GM21786 (cell line): ENCODE results near the gene SIK3.
A peak's percentile ranks its signal among the peaks of the same experiment; 100 is the strongest.

Source experiments
- ATAC-seq: cut with Tn5 transposase; IDR thresholded peaks from one replicate; pipeline ENCODE4 v1.9.1; 2021; ENCODE audit not compliant: unreplicated experiment

The SIK3 gene

DNA sequence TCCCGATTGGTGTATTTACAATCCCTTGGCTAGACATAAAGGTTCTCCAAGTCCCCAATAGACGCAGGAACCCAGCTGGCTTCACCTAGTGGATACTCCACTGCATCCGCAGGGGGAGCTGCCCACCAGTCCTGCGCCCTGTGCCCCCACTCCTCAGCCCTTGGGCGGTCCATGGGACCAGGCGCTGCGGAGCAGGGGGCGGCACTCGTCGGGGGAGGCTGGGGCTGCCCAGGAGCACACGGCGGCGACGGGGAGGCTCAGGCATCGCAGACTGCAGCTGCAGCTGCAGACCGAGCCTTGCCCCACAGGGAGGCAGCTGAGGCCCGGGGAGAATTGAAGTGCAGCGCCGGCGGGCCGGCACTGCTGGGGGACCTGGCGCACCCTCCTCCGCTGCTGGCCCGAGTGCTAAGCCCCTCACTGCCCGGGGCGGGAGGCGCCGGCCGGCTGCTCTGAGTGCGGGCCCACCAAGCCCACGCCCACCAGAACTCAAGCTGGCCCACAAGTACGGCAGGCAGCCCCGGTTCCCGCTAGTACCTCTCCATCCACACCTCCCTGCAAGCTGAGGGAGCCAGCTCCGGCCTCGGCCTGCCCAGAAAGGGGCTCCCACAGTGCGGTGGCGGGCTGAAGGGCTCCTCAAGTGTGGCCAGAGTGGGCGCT, 12.2 kb upstream of the SIK3 start:
- ATAC-seq = no peak

DNA sequence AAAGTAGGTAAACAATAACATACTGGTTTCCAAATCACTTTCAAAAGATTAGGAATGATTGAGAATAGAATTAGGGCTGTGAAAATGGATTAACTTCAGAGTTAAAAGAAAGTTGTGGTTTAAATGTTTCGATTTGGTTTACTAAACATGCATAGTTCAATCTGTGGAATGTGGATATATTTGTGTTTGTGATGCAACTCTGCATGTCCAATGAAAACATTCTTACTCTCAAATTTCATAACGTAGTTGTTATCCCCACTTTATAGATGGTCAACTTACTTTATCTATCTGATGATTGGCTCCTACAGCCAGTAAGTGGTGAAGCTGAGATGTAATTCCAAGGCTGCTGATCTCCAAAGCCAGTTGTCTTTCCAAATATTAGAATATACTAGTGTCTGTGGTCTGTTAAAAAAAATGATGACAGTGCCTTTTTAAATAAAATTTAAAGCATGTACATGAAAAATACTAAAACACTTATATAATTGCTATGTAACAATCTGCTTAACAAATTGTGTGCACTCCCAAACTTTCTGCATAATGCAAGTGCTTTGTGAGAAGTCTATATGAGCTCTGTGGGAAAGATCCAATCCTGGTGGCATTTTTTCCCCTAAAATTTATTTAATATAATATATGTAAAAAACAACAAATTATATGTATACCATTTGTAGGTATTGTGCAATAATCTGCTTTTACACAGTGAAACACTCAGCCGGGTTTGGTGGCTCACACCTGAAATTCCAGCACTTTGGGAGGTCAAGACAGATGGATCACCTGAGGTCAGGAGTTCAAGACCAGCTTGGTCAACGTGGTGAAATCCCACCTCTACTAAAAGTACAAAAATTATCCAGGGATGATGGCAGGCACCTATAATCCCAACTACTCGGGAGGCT, 9.7 kb upstream of the SIK3 start:
- ATAC-seq = no peak

DNA sequence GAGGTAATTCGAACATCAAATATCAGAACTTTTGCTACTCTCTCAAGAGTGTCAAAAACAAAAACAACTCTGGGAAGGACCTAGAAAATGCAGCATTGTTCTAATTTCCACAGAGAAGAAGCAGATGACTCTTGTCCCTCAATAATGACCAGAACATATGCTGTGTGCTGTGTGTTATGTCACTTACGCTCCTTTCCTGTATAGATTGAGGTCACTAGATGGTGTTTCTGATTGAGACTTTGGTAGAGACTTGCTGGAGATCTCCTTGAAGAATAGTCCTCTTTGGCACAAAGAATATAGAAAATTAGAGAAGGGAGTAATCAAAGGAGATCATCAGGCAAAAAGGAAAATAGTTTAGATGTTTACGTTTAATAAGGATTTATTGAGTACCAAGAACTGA, 2.3 kb upstream of the SIK3 start:
- ATAC-seq = no peak

DNA sequence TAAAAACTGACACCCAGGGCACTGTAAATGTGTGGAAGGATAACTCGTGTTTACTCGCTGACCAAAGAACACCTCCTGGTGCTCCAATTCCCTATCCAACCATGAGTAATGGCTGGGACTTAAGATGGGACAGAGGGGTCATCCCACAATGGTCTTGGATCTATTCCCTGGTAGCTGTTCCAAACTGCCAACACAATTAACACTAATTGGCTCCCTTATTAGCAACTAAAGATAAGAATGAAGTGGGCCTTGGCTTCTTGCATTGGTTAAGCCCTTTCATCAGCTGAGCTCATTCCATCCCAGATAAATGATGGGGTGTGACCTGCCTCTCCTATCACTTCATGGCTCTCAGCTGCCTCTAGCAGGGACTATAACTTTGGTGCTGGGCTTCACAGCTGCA, 1.5 kb upstream of the SIK3 start:
- no peak for ATAC-seq

DNA sequence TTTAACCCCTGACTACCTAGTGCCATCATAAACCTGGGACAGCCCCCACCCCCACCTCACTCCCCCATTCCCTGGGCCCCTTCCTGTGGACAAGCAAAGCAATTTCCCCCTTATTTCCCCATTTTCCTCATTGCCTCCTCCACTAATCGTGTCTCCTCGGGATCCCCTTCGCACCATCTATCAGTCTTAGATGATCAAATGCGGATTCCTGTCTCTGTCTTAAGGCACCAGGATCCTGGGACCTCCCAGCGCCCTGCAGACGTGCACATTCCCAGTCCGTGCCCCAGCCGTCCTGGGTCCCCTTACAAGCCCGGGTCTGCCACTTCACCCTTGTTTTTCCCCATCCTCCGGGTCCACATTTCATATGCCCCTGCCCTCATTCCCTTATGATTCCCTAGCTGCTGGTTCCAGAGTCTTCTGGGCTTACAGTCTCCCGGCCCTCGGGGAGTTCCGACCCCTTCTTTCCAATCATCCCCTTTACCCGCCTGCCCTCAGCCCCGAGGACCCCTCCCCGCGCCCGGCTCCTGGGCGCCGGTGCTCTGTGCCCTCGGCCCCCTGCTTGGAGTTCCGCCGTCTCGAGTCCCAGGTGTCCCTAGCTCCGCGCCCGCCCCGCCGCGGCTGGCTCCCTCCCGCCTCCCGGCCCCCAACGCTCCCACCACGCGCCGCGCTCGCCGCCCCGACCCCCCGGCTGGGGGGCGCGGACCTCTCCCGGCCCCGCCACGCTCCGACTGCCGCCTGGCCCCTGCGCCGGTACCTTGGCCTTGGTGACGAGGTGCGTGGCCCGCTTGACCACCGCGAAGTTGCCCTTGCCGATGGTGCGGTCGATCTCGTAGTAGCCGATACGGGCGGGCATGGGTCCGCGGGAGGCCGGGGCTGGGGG, 599 bp downstream of the SIK3 start:
- ATAC-seq = peak; percentile 22

DNA sequence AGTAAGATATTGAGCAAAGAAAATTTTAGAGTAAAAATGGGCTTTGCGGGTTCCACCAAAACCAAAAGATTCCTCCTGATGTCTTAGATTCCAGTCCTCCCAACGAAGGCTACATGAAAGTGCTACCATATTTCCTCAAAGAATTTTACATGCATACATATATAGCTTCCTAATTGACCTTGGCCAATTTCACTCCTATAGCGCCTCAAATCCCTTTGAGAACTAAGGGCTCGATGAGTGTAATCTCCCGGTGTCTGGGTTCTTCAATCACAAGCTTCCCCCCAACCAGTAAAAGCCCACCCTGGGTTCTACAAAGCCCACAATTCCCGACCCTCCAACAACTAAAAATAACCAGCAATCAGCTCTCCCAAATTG, 1.2 kb downstream of the SIK3 start:
- ATAC-seq = no peak

DNA sequence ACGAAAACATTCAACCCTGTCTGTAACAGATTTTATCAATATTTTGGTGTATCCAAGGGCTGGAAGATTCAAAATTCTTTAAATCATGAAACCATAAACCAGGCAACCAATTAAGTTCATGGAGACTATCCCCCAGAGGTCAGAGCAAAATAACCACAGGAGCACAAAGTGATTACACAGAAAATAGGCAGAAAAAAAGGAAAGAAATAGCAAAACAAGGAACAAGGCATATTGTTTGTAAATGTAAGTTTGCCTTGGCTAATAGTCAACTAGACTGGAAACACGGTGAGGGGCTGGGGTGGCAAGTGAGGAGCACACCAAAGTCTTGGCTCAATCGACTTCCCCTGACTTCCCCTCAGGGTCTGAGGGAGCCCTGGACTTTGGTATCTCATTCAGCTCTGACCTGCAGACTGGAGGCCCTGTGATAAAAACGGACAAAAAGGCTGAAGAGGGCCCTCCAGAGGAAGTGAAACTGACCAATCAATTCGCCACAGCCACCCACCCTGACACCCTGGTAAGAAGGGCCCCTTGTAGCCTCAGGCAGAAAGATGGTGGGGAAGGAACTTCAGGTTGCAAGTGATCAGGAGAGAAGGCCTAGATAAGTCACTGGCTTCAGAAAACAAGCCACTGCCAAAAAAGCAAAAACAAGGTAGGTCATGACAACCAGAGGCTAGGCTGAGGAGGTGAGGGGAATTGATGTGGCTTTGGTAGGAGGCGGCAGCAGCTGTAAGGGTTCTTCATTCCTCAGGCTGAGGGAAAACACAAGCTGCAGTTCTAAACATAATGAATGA, 1.8 kb downstream of the SIK3 start:
- ATAC-seq = peak; percentile 52

DNA sequence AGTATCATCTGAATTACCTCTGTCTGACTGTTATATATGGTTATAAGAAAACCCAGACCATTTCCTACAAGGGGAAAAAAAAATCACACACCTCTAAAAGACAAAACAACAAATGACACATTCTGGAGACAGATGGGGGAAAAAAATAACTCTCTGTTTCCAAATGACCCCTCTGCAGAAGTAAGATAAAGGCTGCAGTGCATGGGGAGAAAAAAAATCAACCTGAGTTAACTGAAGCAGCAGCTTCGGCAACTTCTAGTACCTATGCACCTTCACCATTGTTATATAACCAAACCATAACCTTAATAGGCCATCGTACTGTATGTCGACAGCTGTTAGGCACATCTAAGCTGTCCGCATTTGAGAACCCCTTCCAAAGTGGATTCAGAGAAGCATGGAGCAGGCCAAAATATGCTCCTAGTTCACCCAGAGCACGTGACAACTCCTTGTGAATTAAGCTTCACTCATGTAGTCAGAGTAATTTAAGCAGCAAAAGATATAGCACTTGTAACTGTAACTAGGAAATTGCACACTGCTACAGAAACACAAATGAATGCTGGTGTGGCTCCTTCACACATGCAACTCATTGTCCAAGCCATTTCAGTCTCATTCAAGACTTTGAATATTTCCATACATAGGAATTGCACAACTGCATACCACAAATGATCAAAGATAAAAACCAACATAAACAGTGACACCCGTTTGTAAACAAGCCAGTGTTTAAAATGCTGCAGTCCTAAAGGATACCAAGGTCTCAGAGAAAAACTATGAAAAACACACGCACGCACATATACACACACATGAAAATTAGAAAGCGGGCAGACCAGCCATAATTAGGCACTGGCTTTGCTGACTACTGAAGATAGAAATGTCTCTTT, 2.7 kb downstream of the SIK3 start:
- ATAC-seq = no peak

DNA sequence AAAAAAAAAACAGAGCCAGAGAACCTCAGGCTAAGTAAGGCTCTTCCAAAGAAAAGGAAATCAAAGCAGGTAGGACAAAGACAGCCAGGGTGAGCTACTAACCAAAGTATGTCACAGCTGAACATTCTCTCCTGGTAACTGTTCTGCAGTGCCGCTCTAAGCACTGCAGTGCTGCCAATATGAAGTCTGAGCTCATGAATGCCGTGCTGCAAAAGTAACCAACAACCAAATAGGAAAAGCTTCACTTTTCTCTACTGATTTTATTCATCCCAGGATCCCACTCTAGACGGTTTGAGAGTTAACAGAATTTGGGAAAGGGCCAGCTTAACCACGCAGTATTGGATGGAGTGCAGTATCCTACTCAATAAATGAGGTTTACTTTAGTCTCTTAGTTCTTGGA, 3.5 kb downstream of the SIK3 start:
- ATAC-seq = no peak

DNA sequence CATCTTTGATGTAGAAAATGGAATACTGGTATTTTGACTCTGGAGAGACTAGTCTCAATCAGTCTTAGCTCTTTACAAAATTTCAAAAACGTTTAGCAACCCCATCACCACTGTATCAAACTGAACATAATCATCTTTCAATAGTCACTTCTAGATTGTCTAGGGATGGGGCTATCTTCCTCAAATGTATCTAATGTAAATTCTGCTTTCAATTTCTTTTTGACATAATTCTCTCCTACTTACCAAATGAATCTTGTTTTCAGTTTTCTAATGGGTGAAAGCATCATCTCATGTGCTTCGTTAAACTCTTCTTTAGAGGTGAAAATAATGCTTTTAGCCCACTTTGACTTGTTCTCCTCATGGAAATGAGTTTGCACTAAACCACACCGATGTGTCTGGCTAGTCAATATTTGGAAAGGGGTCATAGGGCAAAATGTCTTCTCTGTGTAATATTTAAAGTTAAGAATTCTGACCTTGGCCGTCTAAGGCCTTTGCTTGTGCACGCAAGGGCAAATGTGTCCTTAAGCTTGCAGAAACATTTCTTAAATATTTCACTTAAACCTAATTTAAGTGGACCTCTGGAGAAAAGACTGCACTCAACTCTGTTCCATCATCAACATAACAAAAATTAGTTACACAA, 5.2 kb downstream of the SIK3 start:
- peak; percentile 44 for ATAC-seq

DNA sequence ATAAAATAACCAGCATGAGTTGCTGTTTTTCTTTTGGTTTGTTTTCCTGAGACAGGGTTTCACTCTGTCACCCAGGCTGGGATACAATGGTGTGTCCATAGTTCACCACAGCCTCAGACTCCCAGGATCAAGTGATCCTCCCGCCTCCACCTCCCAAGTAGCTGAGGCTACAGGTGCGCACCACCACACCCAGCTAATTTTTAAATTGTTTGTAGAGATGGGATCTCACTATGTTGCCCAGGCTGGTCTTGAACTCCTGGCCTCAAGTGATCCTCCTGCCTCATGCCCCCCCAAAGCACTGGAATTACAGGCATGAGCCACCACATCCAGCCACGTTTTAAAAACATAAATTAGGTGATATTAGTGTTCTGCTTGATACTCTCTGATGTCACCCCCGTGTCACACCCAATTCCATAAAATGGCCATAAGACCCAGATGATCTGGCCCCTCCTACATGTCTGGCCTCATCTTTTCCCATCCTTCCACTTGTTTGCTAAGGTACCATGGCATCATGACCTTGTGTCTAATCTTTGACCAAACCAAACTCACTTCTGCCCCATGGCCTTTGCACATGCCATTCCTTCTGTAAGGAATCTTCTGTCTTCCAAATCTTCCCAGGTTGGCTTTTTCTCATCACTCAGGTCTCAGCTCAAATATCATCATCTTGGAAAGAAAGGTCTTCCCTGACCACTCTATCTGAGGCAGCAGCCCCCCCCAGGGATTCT, 6.3 kb downstream of the SIK3 start:
- ATAC-seq = no peak

DNA sequence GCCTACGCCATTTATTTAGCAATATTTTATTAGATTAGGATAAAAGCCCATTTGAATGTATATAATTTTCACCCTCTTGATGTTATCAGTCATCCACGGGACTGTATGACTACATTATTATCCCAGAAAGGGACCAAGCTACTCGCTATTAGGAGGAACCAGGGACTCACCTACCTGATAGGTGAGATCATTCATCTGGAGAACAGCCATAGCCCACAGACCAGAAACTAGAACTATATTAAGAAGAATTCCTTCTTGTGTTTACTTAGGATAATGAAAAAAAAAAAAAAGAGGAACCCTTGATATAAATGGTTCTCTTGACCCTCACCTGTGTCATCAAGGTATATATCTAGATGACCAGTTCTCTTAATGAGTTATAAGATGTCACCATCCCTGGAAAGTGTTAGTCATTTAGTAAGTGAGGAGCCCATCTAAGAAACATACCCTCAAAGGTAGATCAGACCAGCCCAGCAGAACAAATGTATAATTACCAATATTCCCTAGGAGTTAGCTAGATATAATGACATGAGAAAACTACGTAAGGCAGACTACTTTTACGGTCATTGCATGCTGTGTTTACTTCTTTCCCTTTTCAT, 8.0 kb downstream of the SIK3 start:
- ATAC-seq = no peak

DNA sequence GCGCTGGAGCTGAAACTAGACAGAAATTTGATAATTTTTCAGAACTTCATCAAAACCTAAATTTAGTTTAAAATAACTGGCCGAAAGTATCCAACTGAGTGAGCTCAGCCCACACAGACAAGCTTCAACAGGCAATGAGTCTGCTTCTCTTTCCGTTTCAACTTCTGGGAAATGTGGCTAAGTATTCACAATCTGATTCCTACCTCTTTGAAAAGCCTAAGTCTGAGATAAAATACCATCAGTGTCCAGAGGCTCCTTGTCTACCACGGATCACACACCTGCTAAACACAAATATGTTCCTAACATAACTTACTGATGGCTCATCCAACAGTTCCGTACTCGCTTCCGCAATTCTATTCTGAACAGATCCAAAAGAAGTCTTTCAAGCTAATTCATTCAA, 8.5 kb downstream of the SIK3 start:
- ATAC-seq = no peak

DNA sequence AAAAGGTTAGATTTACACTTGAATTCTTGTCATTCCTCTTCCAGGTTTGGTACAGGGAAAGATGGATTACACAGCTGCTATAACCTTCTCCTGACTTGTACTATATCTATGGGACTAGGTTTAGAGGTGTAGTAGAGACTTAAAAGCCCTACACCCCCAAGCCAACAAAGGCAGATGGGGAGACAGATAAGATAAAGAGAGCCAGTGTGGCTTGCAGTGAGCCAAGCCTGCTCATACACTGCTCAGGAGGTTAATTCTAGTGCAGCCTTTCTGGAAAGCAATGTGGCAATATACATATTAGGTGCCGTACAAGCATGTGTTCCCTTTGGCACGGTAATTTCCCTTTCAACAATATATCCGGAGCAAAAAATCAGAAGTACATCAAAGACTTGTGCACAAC, 10.8 kb downstream of the SIK3 start:
- no peak for ATAC-seq

DNA sequence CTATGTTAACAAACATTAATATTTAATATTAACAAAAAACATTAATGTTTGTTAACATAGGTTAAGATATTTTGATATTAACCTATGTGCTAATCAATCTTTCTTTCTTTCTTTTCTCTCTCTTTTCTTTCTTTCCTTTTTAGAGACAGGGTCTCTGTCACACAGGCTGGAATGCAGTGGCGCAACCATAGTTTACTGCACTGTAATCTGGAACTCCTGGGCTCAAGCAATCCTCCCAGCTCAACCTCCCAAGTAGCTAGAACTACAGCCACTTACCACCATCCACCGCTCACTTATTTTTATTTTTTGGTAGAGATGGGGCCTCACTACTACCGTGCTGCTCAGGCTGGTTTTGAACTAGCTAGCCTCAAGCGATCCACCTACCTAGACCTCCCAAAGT, 13.2 kb downstream of the SIK3 start:
- ATAC-seq = no peak

DNA sequence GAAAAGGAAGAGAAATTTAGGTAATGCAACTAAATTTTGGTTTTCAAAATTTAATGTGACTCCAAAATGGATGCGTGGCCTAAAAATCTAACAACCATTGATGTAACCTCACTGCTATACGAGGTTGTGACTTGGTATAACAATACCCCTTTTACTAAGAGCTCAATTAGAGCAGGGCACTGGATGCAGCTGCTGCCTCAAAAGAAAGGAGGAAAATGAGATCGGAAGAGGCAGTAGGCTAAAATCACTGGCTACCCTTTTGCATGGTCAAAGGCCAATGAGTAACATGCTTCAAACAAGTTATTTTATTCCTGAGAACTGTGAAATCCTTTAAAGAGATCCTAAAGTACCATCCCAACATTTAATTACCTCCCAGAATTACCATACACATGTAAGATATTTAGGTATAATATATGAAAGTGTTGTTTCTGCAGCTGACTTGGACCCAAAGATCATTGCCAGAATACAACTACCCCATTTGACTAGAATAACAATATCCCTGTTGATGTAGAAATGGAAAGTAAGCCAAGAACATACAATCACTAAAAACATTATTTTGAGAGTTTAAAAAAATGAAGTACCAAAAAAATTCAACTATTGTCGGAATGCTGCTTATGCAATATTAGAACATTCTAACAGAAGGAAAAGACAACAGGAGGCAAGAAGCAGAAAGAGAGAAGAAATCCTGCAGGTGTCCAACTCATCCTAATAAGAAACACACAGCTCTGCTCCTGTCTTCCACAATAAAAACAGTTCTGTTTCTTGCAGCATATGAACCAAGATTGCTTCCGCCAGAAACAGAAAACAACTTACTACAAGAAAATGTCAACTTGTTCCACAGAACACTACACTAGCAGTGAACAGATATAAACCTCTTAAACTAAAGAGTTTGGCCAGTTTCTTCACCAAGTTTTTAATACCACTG, 15.0 kb downstream of the SIK3 start:
- ATAC-seq = no peak

DNA sequence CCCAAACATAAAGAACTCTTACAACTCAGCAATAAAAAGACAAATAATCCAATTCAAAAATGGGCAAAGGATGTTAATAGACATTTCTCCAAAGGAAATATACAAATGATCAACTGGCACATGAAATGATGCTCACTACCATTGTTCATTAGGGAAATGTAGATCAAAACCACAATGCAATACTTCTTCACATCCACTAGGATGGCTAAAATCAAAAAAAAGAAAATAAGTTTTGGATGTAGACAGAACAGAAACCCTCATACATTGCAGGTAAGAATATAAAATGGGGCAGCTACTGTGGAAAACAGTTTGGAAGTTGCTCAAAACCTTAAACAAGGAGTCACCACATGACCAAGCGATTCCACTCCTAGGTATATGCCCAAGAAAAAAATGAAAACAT, 16.3 kb downstream of the SIK3 start:
- ATAC-seq = no peak
